Prostate gland (tissue), 2 donors: ENCODE measurements around the gene H6PD. TPM values are rescaled to one million over a fixed set of nuclear protein-coding genes. Genes with fewer than 3 reads are reported as not detected.

ENCODE experiments used
- DNase-seq: peaks from one replicate; pipeline ENCODE4 v3.0.0-alpha.2; 2019; ENCODE audit warnings: low spot score
- H3K27ac ChIP-seq, 2 donors: fragments of 200-600 bp; sonication (generic); 2 replicates each; pipeline ENCODE4 v1.5.1; 2017 to 2019
- H3K27me3 ChIP-seq: fragments of 200-600 bp; sonication (generic); replicated peaks from 2 replicates; pipeline ENCODE4 v1.5.1; 2019; ENCODE audit not compliant: insufficient read depth
- H3K36me3 ChIP-seq, 2 donors: fragments of 200-600 bp; sonication (generic); 1 replicate in 1 of 2; 2 replicates in 1 of 2; pipeline versions ENCODE4 v1.5.1 to v1.8.1; 2017 to 2019
- H3K4me1 ChIP-seq: fragments of 200-600 bp; sonication (generic); replicated peaks from 2 replicates; pipeline ENCODE4 v1.5.1; 2019
- H3K4me3 ChIP-seq, 2 donors: fragments of 200-600 bp; sonication (generic); 2 replicates each; pipeline ENCODE4 v1.5.1; 2017 to 2019
- H3K9me3 ChIP-seq: fragments of 200-600 bp; sonication (generic); 2 replicates; pipeline ENCODE4 v1.5.1; 2017
- POLR2A ChIP-seq: fragments of 450-650 bp; IDR thresholded peaks from one replicate; pipeline ENCODE4 v1.6.1; 2016; ENCODE audit warnings: antibody characterized with exemption, mild to moderate bottlenecking
- POLR2AphosphoS5 ChIP-seq: sonication (generic); formaldehyde crosslinking; IDR thresholded peaks from one replicate; pipeline ENCODE4 v1.6.1; 2017; ENCODE audit warnings: antibody characterized with exemption
- WGBS: methylation state at CpG from one replicate; pipeline ENCODE4 v1.1.5; 2018; 5-methylcytosine and 5-hydroxymethylcytosine counted together
- intact Hi-C: fragments of 100-400 bp; cut with DNase I; formaldehyde crosslinking; loops from one replicate; pipeline ENCODE4 v1.14.2; 2022
- total RNA-seq, 2 donors: library from RNA; depleted of rRNA; stranded (reverse); fragments of >200 nt; gene quantifications; one replicate each; pipeline ENCODE4 v1.1.0, GENCODE V29; 2016
- TF ChIP-seq, protein P1 (sequence below), 4 experiments: fragments of 200-600 bp in 2 of 4; fragments of 450-650 bp in 2 of 4; sonication (generic) in 2 of 4; IDR thresholded peaks; 1 replicate in 3 of 4; 2 replicates in 1 of 4; pipeline ENCODE4 v1.5.1; 2016 to 2019; ENCODE audit warnings: antibody characterized with exemption in 4 of 4, mild to moderate bottlenecking in 2 of 4, moderate library complexity in 2 of 4

Gene H6PD
- total RNA-seq, 2 donors from 2014 or later: 52.8 to 88.8 TPM

DNA sequence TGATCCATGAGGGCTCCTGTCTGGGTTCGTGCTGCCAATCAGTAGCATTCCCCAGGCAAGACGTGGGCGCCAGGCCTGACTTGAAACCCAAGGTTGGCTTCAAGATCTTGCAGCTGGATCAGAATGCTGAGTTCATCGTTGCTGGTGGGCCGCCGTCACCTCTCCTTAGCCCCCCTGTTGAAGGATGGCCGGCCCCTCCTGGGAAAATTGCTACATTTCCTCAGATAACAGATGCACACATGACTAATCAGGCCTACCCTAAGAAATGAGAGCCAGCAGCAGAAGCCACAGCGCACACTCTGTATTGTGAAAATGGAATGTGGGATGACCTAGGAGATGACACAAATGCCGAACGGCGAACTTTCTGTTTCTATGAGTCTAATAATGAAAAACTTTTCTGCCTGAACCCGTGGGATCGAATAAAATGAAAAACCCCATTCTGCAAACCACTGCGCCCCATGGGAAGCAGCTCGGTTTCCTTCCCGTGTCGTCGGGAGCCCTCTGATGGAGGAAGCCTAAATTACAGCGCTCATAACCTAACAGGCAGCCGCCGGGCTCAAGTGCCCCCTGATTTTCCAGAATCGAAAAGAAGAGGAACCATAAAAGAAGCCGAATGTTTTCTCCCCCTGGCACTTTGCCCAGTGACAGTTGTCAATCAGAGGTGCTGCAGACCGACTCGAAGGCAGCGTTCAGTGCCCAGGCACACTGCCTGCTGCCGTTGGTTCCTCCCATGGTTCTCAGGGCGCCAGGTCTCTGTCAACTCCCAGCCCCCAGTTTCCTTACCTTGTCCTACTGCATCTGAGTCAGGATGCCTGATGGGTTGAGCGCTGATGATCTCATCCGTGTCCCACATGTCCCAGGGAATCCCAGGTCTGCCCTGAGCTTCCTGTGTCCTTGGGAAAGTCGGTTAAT is 38.2 kb upstream of the H6PD start:
- 24% methylated on average over 28 of the region's 31 CpGs for WGBS
- Histone ChIP-seq H3K36me3 (no peaks in the 10 kb centered on the region), H3K4me1 (peaks cover 5% of the 10 kb centered on the region), H3K27ac (no peak overlapping the region), H3K4me3 (no peak overlapping the region), H3K27me3 (peaks cover 5% of the 10 kb centered on the region), H3K9me3 (no peaks in the 10 kb centered on the region)
- intact Hi-C loops: loop anchor here (1.0 kb wide), 2 partner anchors 54 to 85 kb away; no protein-coding TSS in a partner anchor
- peak; percentile 59 for DNase-seq
- TF ChIP-seq POLR2AphosphoS5 (peak; percentile 34), POLR2A (no peak)
- TF ChIP-seq, protein P1, sequence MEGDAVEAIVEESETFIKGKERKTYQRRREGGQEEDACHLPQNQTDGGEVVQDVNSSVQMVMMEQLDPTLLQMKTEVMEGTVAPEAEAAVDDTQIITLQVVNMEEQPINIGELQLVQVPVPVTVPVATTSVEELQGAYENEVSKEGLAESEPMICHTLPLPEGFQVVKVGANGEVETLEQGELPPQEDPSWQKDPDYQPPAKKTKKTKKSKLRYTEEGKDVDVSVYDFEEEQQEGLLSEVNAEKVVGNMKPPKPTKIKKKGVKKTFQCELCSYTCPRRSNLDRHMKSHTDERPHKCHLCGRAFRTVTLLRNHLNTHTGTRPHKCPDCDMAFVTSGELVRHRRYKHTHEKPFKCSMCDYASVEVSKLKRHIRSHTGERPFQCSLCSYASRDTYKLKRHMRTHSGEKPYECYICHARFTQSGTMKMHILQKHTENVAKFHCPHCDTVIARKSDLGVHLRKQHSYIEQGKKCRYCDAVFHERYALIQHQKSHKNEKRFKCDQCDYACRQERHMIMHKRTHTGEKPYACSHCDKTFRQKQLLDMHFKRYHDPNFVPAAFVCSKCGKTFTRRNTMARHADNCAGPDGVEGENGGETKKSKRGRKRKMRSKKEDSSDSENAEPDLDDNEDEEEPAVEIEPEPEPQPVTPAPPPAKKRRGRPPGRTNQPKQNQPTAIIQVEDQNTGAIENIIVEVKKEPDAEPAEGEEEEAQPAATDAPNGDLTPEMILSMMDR (IDR thresholded peaks at IDR 0.05): peak; percentile 38 to 89 (median 79)

DNA sequence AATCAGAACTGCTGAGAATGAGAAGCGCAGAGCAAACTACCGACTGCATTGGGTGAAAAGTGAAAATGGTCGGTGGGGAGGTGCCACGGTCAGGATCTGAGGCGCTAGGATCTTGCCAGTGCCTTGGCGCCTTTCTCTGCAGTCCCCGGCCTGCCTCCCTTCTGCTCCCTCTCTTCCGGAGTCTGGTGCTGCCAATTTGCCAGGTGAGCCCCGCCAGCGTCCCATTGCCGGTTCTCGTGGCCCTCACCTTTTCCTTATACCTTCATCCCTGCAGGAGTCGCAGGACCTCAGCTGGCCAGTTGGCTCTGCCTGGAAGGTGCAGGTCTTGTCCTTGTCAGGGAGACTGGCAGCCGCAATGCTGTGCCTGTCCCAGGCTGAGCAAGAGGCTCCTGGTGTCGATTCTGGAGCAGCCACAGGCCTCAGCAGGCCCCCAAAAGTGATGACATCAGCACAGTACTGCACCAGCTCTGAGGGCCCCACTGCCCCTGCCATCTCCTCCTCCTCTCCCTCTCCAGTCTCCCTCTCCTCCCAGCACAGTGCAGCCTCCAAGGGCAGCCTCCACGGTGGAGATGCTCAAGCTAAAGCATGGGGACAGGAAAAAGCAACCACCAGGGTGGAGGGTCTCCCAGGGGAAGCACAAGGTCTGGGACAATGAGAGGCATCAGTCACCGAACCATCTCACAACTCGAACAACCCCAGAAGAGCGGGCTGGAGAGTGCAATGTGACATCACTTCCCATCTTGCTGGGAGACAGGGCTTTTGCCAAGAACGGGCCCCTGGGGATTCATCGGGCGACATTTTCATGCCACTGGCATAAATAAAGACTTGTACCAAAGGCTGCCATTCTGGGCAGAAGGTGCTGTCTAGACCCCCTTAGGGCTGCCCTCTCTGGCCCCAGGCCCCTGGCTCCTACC is 37.1 kb upstream of the H6PD start:
- TF ChIP-seq POLR2A: no peak
- no peak for TF ChIP-seq POLR2AphosphoS5
- TF ChIP-seq, protein P1 (IDR thresholded peaks at IDR 0.05): no peak
- H3K9me3 ChIP-seq: no peaks in the 10 kb centered on the region
- H3K36me3 ChIP-seq: no peaks in the 10 kb centered on the region
- intact Hi-C loops: no loop called here
- H3K27me3 ChIP-seq: peaks cover 5% of the 10 kb centered on the region
- no peak overlapping the region for H3K27ac ChIP-seq
- no peak for DNase-seq
- 83% methylated on average over 22 of the region's 22 CpGs for WGBS
- peaks cover 5% of the 10 kb centered on the region for H3K4me1 ChIP-seq
- H3K4me3 ChIP-seq: no peak overlapping the region

DNA sequence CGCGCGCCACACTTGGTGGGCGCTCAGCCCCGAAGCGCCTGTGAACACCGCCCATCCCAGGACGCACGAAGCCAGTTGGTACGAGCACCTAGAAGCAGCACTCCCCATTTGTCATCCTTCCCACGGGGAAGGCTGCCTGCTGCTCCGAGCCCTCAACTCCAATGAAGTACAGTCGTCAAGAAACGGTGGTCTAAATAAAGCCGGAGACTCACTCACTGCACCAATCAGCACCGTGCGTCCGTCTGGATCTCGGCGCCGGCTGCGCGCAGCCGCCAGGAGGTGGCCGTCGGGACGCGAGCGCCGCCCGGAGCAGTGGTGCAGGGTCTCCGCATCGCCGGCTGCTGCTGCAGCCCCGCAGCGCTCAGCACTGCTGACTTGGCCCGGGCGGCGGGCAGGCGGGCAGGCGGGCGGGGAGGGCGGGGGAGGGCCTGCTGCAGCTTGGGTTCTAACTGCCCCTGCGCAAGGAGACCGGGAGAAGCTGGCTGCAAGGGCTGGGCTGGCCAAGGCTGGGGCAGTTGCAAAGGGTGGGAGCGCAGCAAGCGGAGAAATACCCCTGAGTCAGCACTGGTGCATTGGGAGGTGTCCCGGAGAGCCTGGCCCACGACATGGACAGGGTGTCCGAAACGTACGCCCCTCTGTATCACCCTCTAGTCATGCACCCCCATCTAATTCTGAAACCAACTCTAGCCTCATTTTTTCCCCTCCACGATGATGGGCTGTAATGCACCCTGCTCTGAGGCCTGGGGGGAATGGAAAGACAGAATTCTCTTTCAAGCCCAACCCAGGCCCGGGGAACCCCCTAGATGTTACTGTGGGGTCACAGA is 35.8 kb upstream of the H6PD start:
- WGBS: 36% methylated on average over 25 of the region's 54 CpGs
- intact Hi-C loops: no loop called here
- H3K27me3 ChIP-seq: peaks cover 5% of the 10 kb centered on the region
- H3K36me3 ChIP-seq: no peaks in the 10 kb centered on the region
- TF ChIP-seq POLR2A (no peak), POLR2AphosphoS5 (no peak)
- TF ChIP-seq, protein P1 (IDR thresholded peaks at IDR 0.05): peak in 2 of 4 experiments; percentile 22
- DNase-seq: no peak
- peaks cover 5% of the 10 kb centered on the region for H3K4me1 ChIP-seq
- no peak overlapping the region for H3K4me3 ChIP-seq
- H3K9me3 ChIP-seq: no peaks in the 10 kb centered on the region
- no peak overlapping the region for H3K27ac ChIP-seq

DNA sequence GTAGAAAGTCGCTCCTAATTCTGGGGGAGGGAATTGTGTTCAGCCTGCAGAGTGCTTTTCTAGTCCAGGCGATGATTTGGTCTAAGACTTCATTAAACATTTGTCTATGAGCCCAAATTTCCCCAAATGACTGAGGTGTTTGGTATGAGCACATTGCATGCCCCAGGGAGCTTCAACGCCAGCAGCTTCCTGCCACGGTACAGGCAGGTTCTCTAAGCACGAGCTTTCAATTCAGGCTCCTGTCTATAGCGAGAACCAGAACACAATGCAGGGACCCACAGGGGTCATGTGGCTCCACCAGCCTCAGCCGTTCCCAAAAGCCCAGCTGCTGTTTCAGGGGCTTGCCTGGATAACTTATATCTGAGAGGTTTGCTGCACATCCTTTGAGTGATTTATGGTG is 34.1 kb upstream of the H6PD start:
- DNase-seq: no peak
- H3K4me3 ChIP-seq: no peak overlapping the region
- TF ChIP-seq POLR2AphosphoS5 (no peak), POLR2A (no peak)
- TF ChIP-seq, protein P1 (IDR thresholded peaks at IDR 0.05): no peak
- WGBS: 65% methylated on average over 7 of the region's 7 CpGs
- peaks cover 5% of the 10 kb centered on the region for H3K27me3 ChIP-seq
- H3K4me1 ChIP-seq: peaks cover 5% of the 10 kb centered on the region
- H3K36me3 ChIP-seq: no peaks in the 10 kb centered on the region
- no peaks in the 10 kb centered on the region for H3K9me3 ChIP-seq
- intact Hi-C loops: no loop called here
- H3K27ac ChIP-seq: no peak overlapping the region
